ENCODE results near the gene FGF18. TPM values are rescaled to one million over a fixed set of nuclear protein-coding genes. Genes with fewer than 3 reads are reported as not detected.

Gene FGF18
- total and polyA plus RNA-seq, 10 of the 15 experiments (the other 5 are each of a cell fraction or from before 2014, with no cell fraction given): 0.03 to 0.10 (median 0.06) TPM; not detected in 5

GRCh38 chr5:171387970-171388815 lies 31.3 kb upstream of the FGF18 start (continued):
- TF ChIP-seq E4F1 (IDR thresholded peaks at IDR 0.05; ENCODE audit: borderline replicate concordance, partially characterized antibody): no peak
- peak; percentile 77 for TF ChIP-seq BACH1 (IDR thresholded peaks at IDR 0.05; ENCODE audit: borderline replicate concordance)
- TF ChIP-seq SPI1 (IDR thresholded peaks at IDR 0.05; ENCODE audit: borderline replicate concordance, insufficient read depth, low read depth, low read length): no peak
- TF ChIP-seq JUND (IDR thresholded peaks at IDR 0.05; ENCODE audit: low read depth, low read length): no peak
- no peak for TF ChIP-seq PKNOX1 (IDR thresholded peaks at IDR 0.05)
- no peak for TF ChIP-seq BCLAF1 (IDR thresholded peaks at IDR 0.05)
- TF ChIP-seq CHD2 (IDR thresholded peaks at IDR 0.05; ENCODE audit: borderline replicate concordance, low read depth, low read length): peak; percentile 91
- TF ChIP-seq SMC3 (IDR thresholded peaks at IDR 0.05; ENCODE audit: borderline replicate concordance, low read length): no peak
- TF ChIP-seq PAX5 (IDR thresholded peaks at IDR 0.05; ENCODE audit: borderline replicate concordance, low read depth, low read length): peak; percentile 80; the same call in 1 of the 2 replicates
- TF ChIP-seq WRNIP1 (IDR thresholded peaks at IDR 0.05; ENCODE audit: borderline replicate concordance, low read depth, low read length): peak; percentile 99
